Hepatocyte (in vitro differentiated cells): ENCODE measurements around the gene ATP5PD. TPM values are rescaled to one million over a fixed set of nuclear protein-coding genes. Genes with fewer than 3 reads are reported as not detected.
"Not testable (repeated sequence)": the region's sequence is repeated elsewhere in the genome, so short reads cannot be mapped to it uniquely, and the experiment has no call there.

Experiments
- DNase-seq: peaks from one replicate; pipeline ENCODE4 v3.0.0-alpha.2; 2016; ENCODE audit warnings: low spot score
- H2AFZ ChIP-seq: fragments of 200-600 bp; sonication (generic); 2 replicates; pipeline ENCODE4 v1.6.0; 2016; ENCODE audit warnings: antibody characterized with exemption, mild to moderate bottlenecking
- H3K27ac ChIP-seq: fragments of 200-600 bp; sonication (generic); 2 replicates; pipeline ENCODE4 v1.5.1; 2016; ENCODE audit warnings: mild to moderate bottlenecking
- H3K27me3 ChIP-seq: fragments of 200-600 bp; sonication (generic); 2 replicates; pipeline ENCODE4 v1.6.1; 2016
- H3K36me3 ChIP-seq: fragments of 200-600 bp; sonication (generic); replicated peaks from 2 replicates; pipeline ENCODE4 v1.5.1; 2016; ENCODE audit warnings: low read depth; ENCODE audit not compliant: insufficient read depth
- H3K4me1 ChIP-seq: fragments of 200-600 bp; sonication (generic); 2 replicates; pipeline ENCODE4 v1.5.1; 2016; ENCODE audit warnings: mild to moderate bottlenecking, moderate library complexity; ENCODE audit not compliant: insufficient read depth
- H3K4me2 ChIP-seq: fragments of 200-600 bp; sonication (generic); 2 replicates; pipeline ENCODE4 v1.6.0; 2016
- H3K4me3 ChIP-seq: fragments of 200-600 bp; sonication (generic); 2 replicates; pipeline ENCODE4 v1.5.1; 2016; ENCODE audit warnings: mild to moderate bottlenecking
- H3K79me2 ChIP-seq: fragments of 200-600 bp; sonication (generic); 2 replicates; pipeline ENCODE4 v1.6.0; 2017; ENCODE audit warnings: mild to moderate bottlenecking
- H3K9me2 ChIP-seq: fragments of 200-600 bp; sonication (generic); replicated peaks from 2 replicates; pipeline ENCODE4 v1.6.0; 2017; ENCODE audit warnings: mild to moderate bottlenecking; ENCODE audit not compliant: insufficient read depth
- H3K9me3 ChIP-seq: fragments of 200-600 bp; sonication (generic); 2 replicates; pipeline ENCODE4 v1.5.1; 2016; ENCODE audit warnings: low read depth, mild to moderate bottlenecking
- H4K20me1 ChIP-seq: fragments of 200-600 bp; sonication (generic); 2 replicates; pipeline ENCODE4 v1.6.0; 2016; ENCODE audit warnings: mild to moderate bottlenecking; ENCODE audit not compliant: insufficient read depth, poor library complexity, severe bottlenecking
- CTCF ChIP-seq: fragments of 200-600 bp; sonication (generic); IDR thresholded peaks from 2 replicates; pipeline ENCODE4 v1.5.1; 2016; ENCODE audit warnings: antibody characterized with exemption, mild to moderate bottlenecking; ENCODE audit not compliant: poor library complexity
- EZH2 ChIP-seq: fragments of 200-600 bp; sonication (generic); IDR thresholded peaks from 2 replicates; pipeline ENCODE4 v1.6.1; 2016; ENCODE audit warnings: antibody characterized with exemption, mild to moderate bottlenecking, borderline replicate concordance
- EZH2phosphoT487 ChIP-seq: fragments of 200-600 bp; sonication (generic); IDR thresholded peaks from one replicate; pipeline ENCODE4 v1.6.1; 2018; ENCODE audit warnings: antibody characterized with exemption, mild to moderate bottlenecking, low read depth, moderate library complexity; ENCODE audit not compliant: unreplicated experiment, severe bottlenecking
- WGBS: methylation state at CpG from one replicate; pipeline ENCODE4 v1.1.6; 2016; ENCODE audit warnings: low lambda C conversion rate; ENCODE audit errors: missing lambda C conversion rate; 5-methylcytosine and 5-hydroxymethylcytosine counted together
- polyA plus RNA-seq: library from polyadenylated mRNA; unstranded; fragments of >200 nt; fragmentation: Nextera tagmentation; extraction: Ambion mirVana; gene quantifications from 2 replicates; pipeline ENCODE4 v1.2.1, GENCODE V29; 2016
- total RNA-seq: library from RNA; depleted of rRNA; stranded (reverse); fragments of >200 nt; gene quantifications from 2 replicates; pipeline ENCODE4 v1.2.3, GENCODE V29; 2014

Gene ATP5PD
- total and polyA plus RNA-seq, 2 experiments from 2014 or later = 296 to 332 TPM

DNA sequence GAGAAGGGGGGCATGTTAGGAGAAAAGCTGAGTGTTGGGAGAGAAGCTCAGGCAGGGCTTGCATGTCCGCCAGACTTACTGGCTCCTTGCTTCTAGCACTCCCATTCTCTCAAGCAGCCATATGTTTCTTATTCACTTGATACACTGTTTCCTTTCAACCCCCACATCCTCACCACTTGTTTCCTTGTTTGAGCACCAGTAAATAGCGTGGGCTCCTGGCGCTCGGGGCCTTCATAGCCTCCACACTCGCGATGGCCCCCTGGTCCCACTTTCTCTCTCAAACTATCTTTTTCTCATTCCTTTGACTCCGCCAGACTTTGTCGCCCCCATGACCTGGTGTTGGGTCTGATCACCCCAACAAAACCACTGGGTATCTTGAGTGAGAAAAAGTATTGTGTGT, 16.6 kb downstream of the ATP5PD start:
- Histone ChIP-seq H2AFZ (no peak overlapping the region), H3K36me3 (no peaks in the 10 kb centered on the region), H3K79me2 (no peaks in the 10 kb centered on the region), H3K4me3 (no peak overlapping the region), H3K9me2 (no peaks in the 10 kb centered on the region), H3K9me3 (no peaks in the 10 kb centered on the region), H3K4me2 (no peak overlapping the region), H3K4me1 (no peaks in the 10 kb centered on the region), H4K20me1 (no peaks in the 10 kb centered on the region), H3K27ac (no peak overlapping the region), H3K27me3 (no peaks in the 10 kb centered on the region)
- DNase-seq = no peak
- 94% methylated on average over 8 of the region's 8 CpGs for WGBS
- no peak for TF ChIP-seq EZH2phosphoT487
- no peak for TF ChIP-seq CTCF
- no peak for TF ChIP-seq EZH2

- WGBS = 94% methylated on average over 2 of the region's 2 CpGs
- H3K4me3 ChIP-seq = not testable (repeated sequence)
Measured at GRCh38 chr17:75026650-75027049, 20.1 kb downstream of the ATP5PD start.

GRCh38 chr17:75025398-75025734, 21.4 kb downstream of the ATP5PD start:
- not testable (repeated sequence) for H3K36me3 ChIP-seq, H4K20me1 ChIP-seq, H3K27ac ChIP-seq, H3K9me3 ChIP-seq, H3K27me3 ChIP-seq, H3K4me2 ChIP-seq, H2AFZ ChIP-seq, H3K79me2 ChIP-seq, H3K4me1 ChIP-seq, H3K9me2 ChIP-seq, H3K4me3 ChIP-seq, DNase-seq
- 95% methylated on average over 9 of the region's 9 CpGs for WGBS

More at GRCh38 chr17:75026650-75027049, 20.1 kb downstream of the ATP5PD start:
- H3K27ac ChIP-seq, H3K27me3 ChIP-seq, H4K20me1 ChIP-seq, H3K4me2 ChIP-seq, H3K9me3 ChIP-seq, DNase-seq, H3K4me1 ChIP-seq, H3K9me2 ChIP-seq, H2AFZ ChIP-seq, H3K79me2 ChIP-seq, H3K36me3 ChIP-seq: not testable (repeated sequence)

GRCh38 chr17:75024686-75025397, 21.9 kb downstream of the ATP5PD start:
- no peak overlapping the region for H3K27ac ChIP-seq
- H3K9me2 ChIP-seq = no peaks in the 10 kb centered on the region
- no peaks in the 10 kb centered on the region for H3K4me1 ChIP-seq
- no peak overlapping the region for H3K4me2 ChIP-seq
- DNase-seq = no peak
- no peak overlapping the region for H2AFZ ChIP-seq
- no peaks in the 10 kb centered on the region for H3K9me3 ChIP-seq
- TF ChIP-seq CTCF (no peak), EZH2 (no peak), EZH2phosphoT487 (no peak)
- no peaks in the 10 kb centered on the region for H3K36me3 ChIP-seq
- no peaks in the 10 kb centered on the region for H3K79me2 ChIP-seq
- H3K4me3 ChIP-seq = no peak overlapping the region
- no peaks in the 10 kb centered on the region for H3K27me3 ChIP-seq
- 91% methylated on average over 10 of the region's 10 CpGs for WGBS
- H4K20me1 ChIP-seq = no peaks in the 10 kb centered on the region
